Fibroblast of lung (primary cell): ENCODE results near the gene LILRA5. TPM values are rescaled to one million over a fixed set of nuclear protein-coding genes. Genes with fewer than 3 reads are reported as not detected.

Experiments
- DNase-seq, 2 donors: peaks; one replicate each; pipeline versions ENCODE4 v3.0.0 to v3.0.0-alpha.2; 2010; ENCODE audit warnings: low read depth in 2 of 2
- H2AFZ ChIP-seq: 2 replicates; pipeline ENCODE4 v1.5.1; 2012; ENCODE audit warnings: low read length, control low read depth, inconsistent platforms
- H3K27ac ChIP-seq: 2 replicates; pipeline ENCODE4 v1.5.1; 2011; ENCODE audit warnings: low read length, control low read depth; ENCODE audit not compliant: insufficient read depth
- H3K27me3 ChIP-seq: 2 replicates; pipeline ENCODE4 v1.5.1; 2011; ENCODE audit warnings: mild to moderate bottlenecking, low read length; ENCODE audit not compliant: control insufficient read depth, insufficient read depth
- H3K36me3 ChIP-seq: 2 replicates; pipeline ENCODE4 v1.5.1; 2011; ENCODE audit warnings: low read length; ENCODE audit not compliant: control insufficient read depth, insufficient read depth
- H3K4me1 ChIP-seq: 2 replicates; pipeline ENCODE4 v1.5.1; 2011; ENCODE audit warnings: low read length; ENCODE audit not compliant: control insufficient read depth, insufficient read depth; ENCODE audit errors: extremely low read depth
- H3K4me2 ChIP-seq: 2 replicates; pipeline ENCODE4 v1.5.1; 2011; ENCODE audit warnings: low read length, control low read depth; ENCODE audit not compliant: insufficient read depth; ENCODE audit errors: extremely low read depth
- H3K4me3 ChIP-seq, 4 experiments: fragments of 200-600 bp in 1 of 4; sonication (generic) in 1 of 4; replicated peaks in 1 of 4; 2 replicates each; pipeline ENCODE4 v1.5.1; 2011 to 2016; ENCODE audit warnings: low read length in 4 of 4, low read depth in 3 of 4, mild to moderate bottlenecking in 3 of 4, control low read depth in 2 of 4, inconsistent platforms in 1 of 4, mixed read lengths in 1 of 4; ENCODE audit not compliant: insufficient read depth in 1 of 4; ENCODE audit errors: control extremely low read depth in 1 of 4
- H3K79me2 ChIP-seq: 2 replicates; pipeline ENCODE4 v1.5.1; 2012; ENCODE audit warnings: mild to moderate bottlenecking, low read length, inconsistent platforms; ENCODE audit not compliant: control insufficient read depth, insufficient read depth
- H3K9ac ChIP-seq: 2 replicates; pipeline ENCODE4 v1.5.1; 2011; ENCODE audit warnings: mild to moderate bottlenecking, low read length, control low read depth; ENCODE audit not compliant: insufficient read depth
- H3K9me3 ChIP-seq: 2 replicates; pipeline ENCODE4 v1.5.1; 2012; ENCODE audit warnings: low read depth, low read length; ENCODE audit not compliant: control insufficient read depth, insufficient read depth
- H4K20me1 ChIP-seq: 2 replicates; pipeline ENCODE4 v1.5.1; 2011; ENCODE audit warnings: low read length; ENCODE audit not compliant: control insufficient read depth, insufficient read depth; ENCODE audit errors: extremely low read depth
- CTCF ChIP-seq, 2 donors: IDR thresholded peaks in 1 of 2; conservative IDR thresholded peaks in 1 of 2; 1 replicate in 1 of 2; 2 replicates in 1 of 2; pipeline ENCODE4 v1.5.1; 2011 to 2012; ENCODE audit warnings: low read length in 2 of 2, control low read depth in 1 of 2, inconsistent platforms in 1 of 2, low read depth in 1 of 2, mild to moderate bottlenecking in 1 of 2
- EZH2 ChIP-seq: IDR thresholded peaks from 2 replicates; pipeline ENCODE4 v1.5.1; 2012; ENCODE audit warnings: low read length, control low read depth, mild to moderate bottlenecking; ENCODE audit errors: missing control alignments
- polyA plus RNA-seq, 2 donors: library from polyadenylated mRNA; depleted of rRNA in 1 of 2; stranded (reverse) in 1 of 2; unstranded in 1 of 2; fragments of >200 nt; gene quantifications; 2 replicates each; pipeline ENCODE4 v1.2.1, GENCODE V29; 2011 to 2012; ENCODE audit warnings: missing spikeins in 1 of 2
- total RNA-seq: library from RNA; depleted of rRNA; stranded (reverse); fragments of >200 nt; gene quantifications from 2 replicates; pipeline ENCODE4 v1.2.1, GENCODE V29; 2014

The LILRA5 gene
- total and polyA plus RNA-seq, 2 donors (not counting 1 experiment from before 2014, with no cell fraction given) = not detected

GRCh38 chr19:54357381-54357780, 44.4 kb upstream of the LILRA5 start:
- Histone ChIP-seq H2AFZ (no peak overlapping the region), H3K9me3 (no peaks in the 10 kb centered on the region), H3K27me3 (no peaks in the 10 kb centered on the region), H3K9ac (no peak overlapping the region), H3K4me3 (no peak overlapping the region), H3K36me3 (no peaks in the 10 kb centered on the region), H3K27ac (no peak overlapping the region), H4K20me1 (no peaks in the 10 kb centered on the region), H3K4me1 (no peaks in the 10 kb centered on the region), H3K4me2 (no peak overlapping the region), H3K79me2 (no peaks in the 10 kb centered on the region)
- TF ChIP-seq EZH2 (no peak), CTCF (conservative IDR thresholded peaks at IDR 0.05 in 1 of 2, IDR thresholded peaks at IDR 0.05 in 1 of 2; ENCODE audit: low read depth in 1 of 2, low read length in 2 of 2) (no peak)
- DNase-seq = no peak

- no peak overlapping the region for H3K4me3 ChIP-seq
- TF ChIP-seq CTCF (conservative IDR thresholded peaks at IDR 0.05 in 1 of 2, IDR thresholded peaks at IDR 0.05 in 1 of 2; ENCODE audit: low read depth in 1 of 2, low read length in 2 of 2) (no peak), EZH2 (no peak)
- H3K36me3 ChIP-seq = no peaks in the 10 kb centered on the region
- H3K9me3 ChIP-seq = no peaks in the 10 kb centered on the region
- H3K27me3 ChIP-seq = no peaks in the 10 kb centered on the region
- H3K4me1 ChIP-seq = no peaks in the 10 kb centered on the region
- H4K20me1 ChIP-seq = no peaks in the 10 kb centered on the region
- no peak overlapping the region for H3K9ac ChIP-seq
- no peak overlapping the region for H2AFZ ChIP-seq
- no peak overlapping the region for H3K4me2 ChIP-seq
- no peak overlapping the region for H3K27ac ChIP-seq
- no peaks in the 10 kb centered on the region for H3K79me2 ChIP-seq
- no peak for DNase-seq
Observed at GRCh38 chr19:54356444-54357056, 43.6 kb upstream of the LILRA5 start.

- Histone ChIP-seq H3K27ac (no peak overlapping the region), H3K4me3 (no peak overlapping the region), H3K36me3 (no peaks in the 10 kb centered on the region), H3K9me3 (no peaks in the 10 kb centered on the region), H3K4me2 (no peak overlapping the region), H3K79me2 (no peaks in the 10 kb centered on the region), H2AFZ (no peak overlapping the region), H4K20me1 (no peaks in the 10 kb centered on the region), H3K27me3 (no peaks in the 10 kb centered on the region), H3K9ac (no peak overlapping the region), H3K4me1 (no peaks in the 10 kb centered on the region)
- TF ChIP-seq CTCF (conservative IDR thresholded peaks at IDR 0.05 in 1 of 2, IDR thresholded peaks at IDR 0.05 in 1 of 2; ENCODE audit: low read depth in 1 of 2, low read length in 2 of 2) (no peak), EZH2 (no peak)
- no peak for DNase-seq
Observed at GRCh38 chr19:54355675-54356074, 42.7 kb upstream of the LILRA5 start.
